Mammary epithelial cell (primary cell): ENCODE data around the gene CYP19A1.

Experiments used
- EZH2 ChIP-seq: IDR thresholded peaks from 2 replicates; pipeline ENCODE4 v1.6.1; 2012; ENCODE audit warnings: low read length, inconsistent platforms, borderline replicate concordance
- TF ChIP-seq, protein P1 (sequence below), 2 donors: IDR thresholded peaks in 1 of 2; conservative IDR thresholded peaks in 1 of 2; 2 replicates each; pipeline ENCODE4 v1.5.1; 2011 to 2012; ENCODE audit warnings: inconsistent platforms in 2 of 2, low read length in 2 of 2, mild to moderate bottlenecking in 2 of 2, control low read depth in 1 of 2, low read depth in 1 of 2; ENCODE audit not compliant: insufficient read depth in 1 of 2; ENCODE audit errors: extremely low read depth in 1 of 2

DNA sequence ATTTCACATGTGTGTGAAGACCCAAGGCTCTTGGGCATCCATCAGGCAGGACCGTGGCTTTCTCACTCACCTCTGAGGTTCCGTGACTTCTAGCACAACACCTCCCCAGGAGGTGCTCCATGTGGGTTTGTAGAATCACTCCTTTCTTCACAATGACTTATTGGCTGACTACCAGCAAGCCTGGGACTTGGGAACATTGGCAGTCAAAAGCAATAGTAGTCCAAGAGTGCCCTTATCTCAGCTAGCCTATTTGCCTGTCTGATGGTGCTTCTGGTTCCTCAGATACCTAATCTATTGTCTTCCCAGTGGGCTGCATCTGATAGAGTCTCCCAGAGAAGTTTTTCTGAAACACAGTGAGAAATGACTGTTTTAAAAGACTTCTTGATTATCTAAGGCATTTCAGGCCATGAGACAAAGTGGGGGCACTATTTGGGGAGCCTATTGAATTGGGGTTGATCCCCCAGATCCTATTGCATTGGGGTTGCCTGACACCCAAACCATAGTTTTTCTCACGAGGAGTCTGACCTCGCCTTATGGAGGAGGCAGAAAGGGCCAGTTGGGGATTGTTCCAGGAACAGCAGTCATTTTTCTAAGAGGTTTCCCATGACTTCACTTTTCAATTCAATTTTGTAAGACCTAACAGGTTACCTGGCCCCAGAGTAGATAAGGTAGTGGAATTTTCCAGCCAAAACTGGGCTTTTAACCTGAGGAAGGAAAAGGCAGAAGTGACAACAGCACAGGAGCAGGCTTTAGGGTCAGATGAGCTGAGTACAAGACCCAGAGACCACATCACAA, 88.0 kb downstream of the CYP19A1 start:
- TF ChIP-seq, protein P1, sequence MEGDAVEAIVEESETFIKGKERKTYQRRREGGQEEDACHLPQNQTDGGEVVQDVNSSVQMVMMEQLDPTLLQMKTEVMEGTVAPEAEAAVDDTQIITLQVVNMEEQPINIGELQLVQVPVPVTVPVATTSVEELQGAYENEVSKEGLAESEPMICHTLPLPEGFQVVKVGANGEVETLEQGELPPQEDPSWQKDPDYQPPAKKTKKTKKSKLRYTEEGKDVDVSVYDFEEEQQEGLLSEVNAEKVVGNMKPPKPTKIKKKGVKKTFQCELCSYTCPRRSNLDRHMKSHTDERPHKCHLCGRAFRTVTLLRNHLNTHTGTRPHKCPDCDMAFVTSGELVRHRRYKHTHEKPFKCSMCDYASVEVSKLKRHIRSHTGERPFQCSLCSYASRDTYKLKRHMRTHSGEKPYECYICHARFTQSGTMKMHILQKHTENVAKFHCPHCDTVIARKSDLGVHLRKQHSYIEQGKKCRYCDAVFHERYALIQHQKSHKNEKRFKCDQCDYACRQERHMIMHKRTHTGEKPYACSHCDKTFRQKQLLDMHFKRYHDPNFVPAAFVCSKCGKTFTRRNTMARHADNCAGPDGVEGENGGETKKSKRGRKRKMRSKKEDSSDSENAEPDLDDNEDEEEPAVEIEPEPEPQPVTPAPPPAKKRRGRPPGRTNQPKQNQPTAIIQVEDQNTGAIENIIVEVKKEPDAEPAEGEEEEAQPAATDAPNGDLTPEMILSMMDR (conservative IDR thresholded peaks at IDR 0.05 in 1 of 2, IDR thresholded peaks at IDR 0.05 in 1 of 2; ENCODE audit: extremely low read depth in 1 of 2, insufficient read depth in 1 of 2, low read depth in 1 of 2, low read length in 2 of 2) = no peak
- no peak for TF ChIP-seq EZH2
